Upper lobe of right lung (tissue), 1 donor: Measurements from ENCODE around the gene FOXI3. TPM values are rescaled to one million over a fixed set of nuclear protein-coding genes. Genes with fewer than 3 reads are reported as not detected.

Source experiments
- ATAC-seq: fragments of 200-7000 bp; cut with Tn5 transposase; one replicate; pipeline ENCODE4 v1.9.1; 2020; ENCODE audit warnings: mild to moderate bottlenecking, moderate library complexity
- DNase-seq: peaks from one replicate; pipeline ENCODE4 v3.0.0-alpha.2; 2020
- H3K27ac ChIP-seq: fragments of 200-600 bp; one replicate; pipeline ENCODE4 v1.8.0; 2022
- H3K27me3 ChIP-seq: fragments of 200-600 bp; one replicate; pipeline ENCODE4 v1.8.0; 2022; ENCODE audit warnings: mild to moderate bottlenecking
- H3K36me3 ChIP-seq: fragments of 200-600 bp; one replicate; pipeline ENCODE4 v1.8.0; 2022
- H3K4me1 ChIP-seq: fragments of 200-600 bp; one replicate; pipeline ENCODE4 v1.8.0; 2022
- H3K4me3 ChIP-seq: fragments of 200-600 bp; one replicate; pipeline ENCODE4 v1.8.0; 2022; ENCODE audit warnings: mild to moderate bottlenecking
- H3K9me3 ChIP-seq: fragments of 200-600 bp; one replicate; pipeline ENCODE4 v1.8.0; 2022
- intact Hi-C: fragments of 100-400 bp; cut with DNase I; formaldehyde crosslinking; loops from one replicate; pipeline ENCODE4 v1.11.0; 2022
- total RNA-seq: library from RNA; stranded (reverse); fragmentation: NEBNext Ultra II Directional; extraction: Animal tissue kit (Norgen Biotek cat#: 25700); gene quantifications from one replicate; pipeline ENCODE4 v1.2.1, GENCODE V29; 2021
- TF ChIP-seq, protein P1 (sequence below): fragments of 200-600 bp; IDR thresholded peaks from one replicate; pipeline ENCODE4 v1.8.0; 2022; ENCODE audit warnings: antibody characterized with exemption
- donor health status: DM: no; HTN: yes; CAD: no; lungs with severe emphysema.

FOXI3 gene
- total RNA-seq, 1 donor from 2014 or later, result not detected

DNA sequence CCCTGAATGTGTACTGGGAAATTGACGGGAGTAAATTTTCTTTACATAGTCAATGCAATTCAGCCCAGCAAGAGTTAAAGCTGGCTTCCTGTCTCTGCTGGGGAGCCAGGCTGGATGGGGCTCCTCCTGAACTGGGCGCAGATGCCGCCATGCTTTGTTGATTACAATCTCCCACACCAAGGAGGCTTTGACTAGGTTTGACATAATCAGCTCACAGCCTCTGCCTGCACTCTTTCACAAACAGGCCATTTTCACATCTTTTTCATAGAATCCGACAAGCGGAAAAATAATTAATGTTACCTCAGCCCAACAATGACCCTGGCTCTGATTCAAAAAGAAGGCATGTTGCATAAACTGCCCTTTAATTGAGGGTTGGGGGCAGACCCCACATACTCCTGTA lies 54.3 kb downstream of the FOXI3 start:
- intact Hi-C loops, result no loop called here
- Histone ChIP-seq H3K36me3 (no peaks in the 10 kb centered on the region), H3K4me1 (no peaks in the 10 kb centered on the region), H3K9me3 (no peaks in the 10 kb centered on the region), H3K27me3 (peaks cover 5% of the 10 kb centered on the region), H3K4me3 (no peak overlapping the region), H3K27ac (no peak overlapping the region)
- TF ChIP-seq, protein P1, sequence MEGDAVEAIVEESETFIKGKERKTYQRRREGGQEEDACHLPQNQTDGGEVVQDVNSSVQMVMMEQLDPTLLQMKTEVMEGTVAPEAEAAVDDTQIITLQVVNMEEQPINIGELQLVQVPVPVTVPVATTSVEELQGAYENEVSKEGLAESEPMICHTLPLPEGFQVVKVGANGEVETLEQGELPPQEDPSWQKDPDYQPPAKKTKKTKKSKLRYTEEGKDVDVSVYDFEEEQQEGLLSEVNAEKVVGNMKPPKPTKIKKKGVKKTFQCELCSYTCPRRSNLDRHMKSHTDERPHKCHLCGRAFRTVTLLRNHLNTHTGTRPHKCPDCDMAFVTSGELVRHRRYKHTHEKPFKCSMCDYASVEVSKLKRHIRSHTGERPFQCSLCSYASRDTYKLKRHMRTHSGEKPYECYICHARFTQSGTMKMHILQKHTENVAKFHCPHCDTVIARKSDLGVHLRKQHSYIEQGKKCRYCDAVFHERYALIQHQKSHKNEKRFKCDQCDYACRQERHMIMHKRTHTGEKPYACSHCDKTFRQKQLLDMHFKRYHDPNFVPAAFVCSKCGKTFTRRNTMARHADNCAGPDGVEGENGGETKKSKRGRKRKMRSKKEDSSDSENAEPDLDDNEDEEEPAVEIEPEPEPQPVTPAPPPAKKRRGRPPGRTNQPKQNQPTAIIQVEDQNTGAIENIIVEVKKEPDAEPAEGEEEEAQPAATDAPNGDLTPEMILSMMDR, result no peak
- DNase-seq (no peak), ATAC-seq (no peak)

Other genes with a start within 250 kb of the FOXI3 start
- 23.4 TPM for gene EIF2AK3, start 174.8 kb upstream of the FOXI3 start, total RNA-seq
- gene RPIA, start 239.0 kb upstream of the FOXI3 start, total RNA-seq, result 17.5 TPM